Smooth muscle cell (in vitro differentiated cells): ENCODE results near the gene RAVER2. TPM values are rescaled to one million over a fixed set of nuclear protein-coding genes. Genes with fewer than 3 reads are reported as not detected.

Source experiments
- DNase-seq: peaks from one replicate; lab custom pipeline; 2025; ENCODE audit not compliant: unreplicated experiment; lab: John Stamatoyannopoulos, UW
- H2AFZ ChIP-seq: fragments of 200-600 bp; sonication (generic); 2 replicates; pipeline ENCODE4 v1.6.0; 2016; ENCODE audit warnings: antibody characterized with exemption, low read depth, mild to moderate bottlenecking
- H3F3A ChIP-seq: fragments of 200-600 bp; sonication (generic); 2 replicates; pipeline ENCODE4 v1.6.0; 2017; ENCODE audit warnings: antibody characterized with exemption, low read depth
- H3K27ac ChIP-seq: fragments of 200-600 bp; sonication (generic); 2 replicates; pipeline ENCODE4 v1.5.1; 2016; ENCODE audit warnings: low read depth, mild to moderate bottlenecking
- H3K27me3 ChIP-seq: fragments of 200-600 bp; sonication (generic); 2 replicates; pipeline ENCODE4 v1.6.1; 2016; ENCODE audit warnings: low read depth, mild to moderate bottlenecking
- H3K36me3 ChIP-seq: fragments of 200-600 bp; sonication (generic); 2 replicates; pipeline ENCODE4 v1.5.1; 2016; ENCODE audit warnings: low read depth
- H3K4me1 ChIP-seq: fragments of 200-600 bp; sonication (generic); 2 replicates; pipeline ENCODE4 v1.5.1; 2016; ENCODE audit warnings: low read depth
- H3K4me2 ChIP-seq: fragments of 200-600 bp; sonication (generic); 2 replicates; pipeline ENCODE4 v1.6.0; 2016; ENCODE audit warnings: mild to moderate bottlenecking
- H3K4me3 ChIP-seq: fragments of 200-600 bp; sonication (generic); 2 replicates; pipeline ENCODE4 v1.5.1; 2016; ENCODE audit warnings: mild to moderate bottlenecking
- H3K79me2 ChIP-seq: fragments of 200-600 bp; sonication (generic); 2 replicates; pipeline ENCODE4 v1.6.0; 2016; ENCODE audit warnings: low read depth, mild to moderate bottlenecking
- H3K9ac ChIP-seq: fragments of 200-600 bp; sonication (generic); 2 replicates; pipeline ENCODE4 v1.6.0; 2016; ENCODE audit warnings: low read depth
- H3K9me3 ChIP-seq: fragments of 200-600 bp; sonication (generic); replicated peaks from 2 replicates; pipeline ENCODE4 v1.5.1; 2016; ENCODE audit warnings: low read depth
- H4K20me1 ChIP-seq: fragments of 200-600 bp; sonication (generic); 2 replicates; pipeline ENCODE4 v1.6.0; 2016; ENCODE audit warnings: low read depth
- WGBS: methylation state at CpG from one replicate; pipeline ENCODE4 v1.1.7; 2016; ENCODE audit warnings: low lambda C conversion rate; 5-methylcytosine and 5-hydroxymethylcytosine counted together
- polyA plus RNA-seq: library from polyadenylated mRNA; unstranded; fragments of >200 nt; fragmentation: Nextera tagmentation; extraction: Ambion mirVana; gene quantifications from 2 replicates; pipeline ENCODE4 v1.2.1, GENCODE V29; 2016
- total RNA-seq: library from RNA; depleted of rRNA; stranded (reverse); fragments of >200 nt; gene quantifications from 2 replicates; pipeline ENCODE4 v1.2.3, GENCODE V29; 2014
- TF ChIP-seq, protein P1 (sequence below): fragments of 200-600 bp; sonication (generic); IDR thresholded peaks from 2 replicates; pipeline ENCODE4 v1.5.1; 2017; ENCODE audit warnings: borderline replicate concordance, mild to moderate bottlenecking, antibody characterized with exemption; ENCODE audit not compliant: insufficient read depth, poor library complexity, severe bottlenecking

RAVER2 gene
- total and polyA plus RNA-seq, 2 experiments from 2014 or later, result 2.8 to 9.8 TPM

- H3K36me3 ChIP-seq, result peaks cover 4% of the 10 kb centered on the region
- no peaks in the 10 kb centered on the region for H3K27me3 ChIP-seq
- TF ChIP-seq, protein P1, sequence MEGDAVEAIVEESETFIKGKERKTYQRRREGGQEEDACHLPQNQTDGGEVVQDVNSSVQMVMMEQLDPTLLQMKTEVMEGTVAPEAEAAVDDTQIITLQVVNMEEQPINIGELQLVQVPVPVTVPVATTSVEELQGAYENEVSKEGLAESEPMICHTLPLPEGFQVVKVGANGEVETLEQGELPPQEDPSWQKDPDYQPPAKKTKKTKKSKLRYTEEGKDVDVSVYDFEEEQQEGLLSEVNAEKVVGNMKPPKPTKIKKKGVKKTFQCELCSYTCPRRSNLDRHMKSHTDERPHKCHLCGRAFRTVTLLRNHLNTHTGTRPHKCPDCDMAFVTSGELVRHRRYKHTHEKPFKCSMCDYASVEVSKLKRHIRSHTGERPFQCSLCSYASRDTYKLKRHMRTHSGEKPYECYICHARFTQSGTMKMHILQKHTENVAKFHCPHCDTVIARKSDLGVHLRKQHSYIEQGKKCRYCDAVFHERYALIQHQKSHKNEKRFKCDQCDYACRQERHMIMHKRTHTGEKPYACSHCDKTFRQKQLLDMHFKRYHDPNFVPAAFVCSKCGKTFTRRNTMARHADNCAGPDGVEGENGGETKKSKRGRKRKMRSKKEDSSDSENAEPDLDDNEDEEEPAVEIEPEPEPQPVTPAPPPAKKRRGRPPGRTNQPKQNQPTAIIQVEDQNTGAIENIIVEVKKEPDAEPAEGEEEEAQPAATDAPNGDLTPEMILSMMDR, result no peak
- H2AFZ ChIP-seq, result no peak overlapping the region
- H4K20me1 ChIP-seq, result no peaks in the 10 kb centered on the region
- WGBS, result 81% methylated on average over 8 of the region's 8 CpGs
- H3K9ac ChIP-seq, result no peak overlapping the region
- H3K4me3 ChIP-seq, result no peak overlapping the region
- no peaks in the 10 kb centered on the region for H3F3A ChIP-seq
- DNase-seq, result no peak
- H3K4me2 ChIP-seq, result no peak overlapping the region
- no peaks in the 10 kb centered on the region for H3K9me3 ChIP-seq
- no peaks in the 10 kb centered on the region for H3K79me2 ChIP-seq
- H3K27ac ChIP-seq, result no peak overlapping the region
- no peaks in the 10 kb centered on the region for H3K4me1 ChIP-seq
Observed at GRCh38 chr1:64829411-64830029, 84.6 kb downstream of the RAVER2 start.

DNA sequence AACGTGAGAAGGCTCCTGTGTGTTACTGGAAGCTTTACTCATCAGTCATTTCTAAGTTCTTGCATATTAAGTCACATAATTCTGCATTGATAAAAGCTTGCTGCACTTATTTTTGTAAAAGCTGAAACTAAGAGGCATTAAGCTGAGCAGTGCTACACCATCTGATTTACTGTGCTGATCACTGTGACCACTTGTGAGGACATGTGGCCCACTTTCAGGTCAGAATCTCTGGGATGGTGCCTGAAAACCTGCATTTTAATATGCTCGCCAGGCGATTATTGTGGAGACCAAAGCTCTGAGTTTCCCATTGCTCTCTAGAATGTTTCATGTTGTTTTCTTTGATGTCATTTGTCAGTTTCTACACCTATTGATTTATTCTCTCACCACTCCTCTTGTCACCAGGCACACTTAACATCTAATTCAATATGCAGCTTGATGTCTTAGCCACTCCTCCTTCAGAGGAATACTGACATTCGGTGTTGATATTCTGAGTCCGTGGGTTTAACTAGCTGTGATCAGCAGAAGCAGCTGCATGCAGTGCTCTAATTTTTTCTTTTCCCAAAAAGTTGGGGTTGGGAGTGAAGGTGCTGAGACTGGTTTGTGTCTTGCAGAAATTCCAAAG lies 85.3 kb downstream of the RAVER2 start:
- no peak overlapping the region for H3K9ac ChIP-seq
- no peaks in the 10 kb centered on the region for H3K9me3 ChIP-seq
- no peak overlapping the region for H3K27ac ChIP-seq
- no peaks in the 10 kb centered on the region for H3K27me3 ChIP-seq
- TF ChIP-seq, protein P1, result no peak
- H3K36me3 ChIP-seq, result peaks cover 4% of the 10 kb centered on the region
- peaks cover 3% of the 10 kb centered on the region for H3F3A ChIP-seq
- no peak overlapping the region for H2AFZ ChIP-seq
- no peaks in the 10 kb centered on the region for H4K20me1 ChIP-seq
- no peak overlapping the region for H3K4me3 ChIP-seq
- H3K4me2 ChIP-seq, result no peak overlapping the region
- no peaks in the 10 kb centered on the region for H3K79me2 ChIP-seq
- no peak for DNase-seq
- H3K4me1 ChIP-seq, result no peaks in the 10 kb centered on the region
- 87% methylated on average over 5 of the region's 5 CpGs for WGBS

DNA sequence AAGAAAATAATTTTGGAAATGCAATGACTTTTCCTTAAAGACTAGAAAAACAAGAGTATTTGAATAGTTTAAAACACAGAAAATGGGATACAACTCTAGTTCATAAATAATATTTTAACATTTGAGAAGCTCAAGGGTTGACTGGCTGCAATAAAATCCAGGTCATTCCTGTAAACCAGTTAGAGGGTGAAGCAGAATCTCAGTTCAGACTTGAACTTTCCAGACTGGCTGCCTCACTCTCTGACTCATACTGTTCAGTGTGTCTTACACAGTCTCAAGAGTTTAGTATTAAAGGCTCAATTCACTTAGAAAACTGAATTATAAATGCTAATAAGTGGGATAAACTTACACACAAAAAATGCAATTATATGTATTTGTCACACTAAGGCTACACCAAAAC lies 89.9 kb downstream of the RAVER2 start:
- TF ChIP-seq, protein P1, result no peak
- DNase-seq, result no peak

DNA sequence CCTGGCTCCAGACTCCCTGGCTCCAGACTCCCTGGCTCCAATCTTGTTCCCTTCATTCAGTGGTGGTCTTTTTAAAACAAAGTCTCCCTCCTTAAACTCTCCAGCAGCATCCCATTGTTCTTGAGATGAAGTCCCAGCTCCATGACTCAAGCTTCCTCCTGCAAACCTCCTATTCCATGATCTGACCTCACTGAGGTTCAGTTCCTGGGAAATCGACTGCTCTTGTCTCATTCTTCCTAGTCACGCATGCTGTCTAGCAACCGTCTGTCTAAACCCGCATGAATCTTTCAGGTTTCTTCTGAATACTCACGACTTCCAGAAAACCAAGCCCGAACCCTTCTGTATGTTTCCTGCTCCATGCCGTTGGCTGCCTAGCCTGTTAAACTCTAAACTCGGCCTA lies 91.9 kb downstream of the RAVER2 start:
- no peak overlapping the region for H2AFZ ChIP-seq
- H3K9ac ChIP-seq, result no peak overlapping the region
- H3F3A ChIP-seq, result peaks cover 7% of the 10 kb centered on the region
- TF ChIP-seq, protein P1, result no peak
- H3K27ac ChIP-seq, result no peak overlapping the region
- no peaks in the 10 kb centered on the region for H3K27me3 ChIP-seq
- H3K79me2 ChIP-seq, result no peaks in the 10 kb centered on the region
- no peaks in the 10 kb centered on the region for H3K9me3 ChIP-seq
- no peak overlapping the region for H3K4me3 ChIP-seq
- no peak for DNase-seq
- no peaks in the 10 kb centered on the region for H4K20me1 ChIP-seq
- H3K4me1 ChIP-seq, result no peaks in the 10 kb centered on the region
- H3K36me3 ChIP-seq, result peaks cover 7% of the 10 kb centered on the region
- no peak overlapping the region for H3K4me2 ChIP-seq
- WGBS, result 96% methylated on average over 8 of the region's 8 CpGs

More for the DNA sequence above, 89.9 kb downstream of the RAVER2 start:
- Histone ChIP-seq H3K79me2 (no peaks in the 10 kb centered on the region), H3K9me3 (no peaks in the 10 kb centered on the region), H3K27ac (peak overlapping the region; percentile 69), H3K36me3 (peaks cover 4% of the 10 kb centered on the region), H3K27me3 (no peaks in the 10 kb centered on the region), H3F3A (peaks cover 7% of the 10 kb centered on the region), H3K4me1 (no peaks in the 10 kb centered on the region), H3K9ac (no peak overlapping the region), H2AFZ (no peak overlapping the region), H3K4me3 (no peak overlapping the region), H4K20me1 (no peaks in the 10 kb centered on the region), H3K4me2 (peak overlapping the region; percentile 11)
